ENCODE data around the gene C16orf96.

C16orf96 gene

GRCh38 chr16:4524571-4524970 lies 31.6 kb upstream of the C16orf96 start:
- FAIRE-seq = no peak

GRCh38 chr16:4525069-4525468 lies 31.1 kb upstream of the C16orf96 start:
- FAIRE-seq = no peak
- DNase-seq (ENCODE audit: insufficient read length, low spot score) = no peak

More at GRCh38 chr16:4524571-4524970, 31.6 kb upstream of the C16orf96 start:
- DNase-seq (ENCODE audit: insufficient read length, low spot score) = no peak

DNA sequence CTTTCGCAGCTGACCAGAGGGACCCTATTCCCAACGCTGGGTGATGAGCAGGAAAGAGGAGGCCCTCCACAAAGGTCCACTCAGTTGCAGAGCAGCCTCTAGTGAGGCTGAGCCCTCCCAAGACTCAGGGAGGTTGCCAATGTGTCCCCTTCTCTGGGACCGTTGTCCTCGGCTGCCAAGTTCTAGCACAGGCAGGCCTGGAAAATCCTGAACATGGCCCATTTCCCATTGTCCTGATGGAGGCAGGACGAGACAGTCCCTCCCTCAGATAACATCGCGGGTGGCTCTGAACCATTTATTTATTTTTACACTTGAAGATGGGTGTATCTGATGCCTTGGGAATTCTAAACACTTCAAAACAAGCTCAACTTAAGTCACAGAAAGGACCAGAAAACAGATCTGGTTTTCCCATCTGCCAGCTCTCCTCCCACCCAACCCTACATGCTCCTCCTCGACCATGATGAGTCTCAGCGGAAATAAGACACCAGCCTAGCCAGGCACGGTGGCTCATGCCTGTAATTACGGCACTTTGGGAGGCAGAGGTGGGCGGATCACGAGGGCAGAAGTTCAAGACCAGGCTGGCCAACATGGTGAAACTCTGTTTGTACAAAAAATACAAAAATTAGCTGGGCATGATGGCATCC lies 30.4 kb upstream of the C16orf96 start:
- FAIRE-seq (no peak), DNase-seq (ENCODE audit: insufficient read length, low spot score) (no peak)

- no peak for DNase-seq (ENCODE audit: insufficient read length, low spot score)
- FAIRE-seq = no peak
Observed at GRCh38 chr16:4529085-4530060, 26.8 kb upstream of the C16orf96 start.

DNA sequence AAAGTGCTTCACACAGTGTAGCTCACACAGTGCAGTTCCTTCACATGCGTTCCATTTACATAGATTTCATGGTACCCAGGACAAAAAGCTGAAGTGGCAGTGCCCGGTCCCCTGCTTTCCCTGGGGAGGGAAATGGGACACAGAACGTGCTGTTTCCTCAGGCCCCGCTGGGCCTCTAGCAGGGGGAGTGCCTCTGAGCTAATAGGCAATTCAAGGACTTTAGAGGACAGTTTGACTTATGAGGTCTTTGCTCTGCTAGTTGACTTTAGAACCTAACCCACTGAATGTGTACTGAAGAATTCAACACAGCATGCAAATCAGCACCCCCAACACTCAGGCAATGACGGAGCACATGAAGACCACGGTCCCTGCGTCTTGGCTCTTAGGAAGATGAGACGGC lies 24.3 kb upstream of the C16orf96 start:
- DNase-seq (ENCODE audit: insufficient read length, low spot score) (no peak), FAIRE-seq (no peak)

GRCh38 chr16:4532238-4532637 lies 23.9 kb upstream of the C16orf96 start:
- FAIRE-seq = no peak
- no peak for DNase-seq (ENCODE audit: insufficient read length, low spot score)

GRCh38 chr16:4533490-4533889 lies 22.6 kb upstream of the C16orf96 start:
- DNase-seq (ENCODE audit: insufficient read length, low spot score) (no peak), FAIRE-seq (no peak)

DNA sequence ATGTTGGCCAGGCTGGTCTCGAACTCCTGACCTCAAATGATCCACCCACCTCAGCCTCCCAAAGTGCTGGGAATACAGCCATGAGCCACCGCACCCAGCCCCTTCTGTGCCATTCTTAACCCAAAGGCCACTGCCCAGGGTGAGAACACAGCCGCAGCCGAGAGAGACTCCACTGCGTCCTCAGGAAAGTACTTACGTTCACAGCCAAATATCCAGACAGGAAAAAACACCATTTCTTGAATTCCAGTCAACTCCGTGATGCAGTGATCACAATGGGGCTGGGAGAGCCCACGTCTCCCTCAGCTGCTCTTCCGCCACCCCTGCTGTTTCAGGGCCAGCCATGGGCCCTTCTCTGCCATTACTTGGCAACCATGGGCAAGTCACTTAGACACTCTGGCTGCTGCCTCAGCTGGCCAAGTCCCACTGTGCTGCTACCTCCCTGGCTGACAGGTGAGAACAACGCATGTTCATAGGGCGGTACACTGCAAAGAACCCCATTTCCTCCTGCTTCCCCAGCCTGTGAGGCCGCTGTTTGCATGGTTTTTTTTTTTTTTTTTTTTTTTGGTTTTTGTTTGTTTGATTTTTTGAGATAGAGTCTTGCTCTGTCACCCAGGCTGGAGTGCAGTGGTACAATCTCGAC lies 21.9 kb upstream of the C16orf96 start:
- no peak for DNase-seq (ENCODE audit: insufficient read length, low spot score)
- no peak for FAIRE-seq

GRCh38 chr16:4535627-4536108 lies 20.5 kb upstream of the C16orf96 start:
- no peak for FAIRE-seq
- no peak for DNase-seq (ENCODE audit: insufficient read length, low spot score)

GRCh38 chr16:4536391-4537106 lies 19.6 kb upstream of the C16orf96 start:
- no peak for FAIRE-seq
- no peak for DNase-seq (ENCODE audit: insufficient read length, low spot score)

DNA sequence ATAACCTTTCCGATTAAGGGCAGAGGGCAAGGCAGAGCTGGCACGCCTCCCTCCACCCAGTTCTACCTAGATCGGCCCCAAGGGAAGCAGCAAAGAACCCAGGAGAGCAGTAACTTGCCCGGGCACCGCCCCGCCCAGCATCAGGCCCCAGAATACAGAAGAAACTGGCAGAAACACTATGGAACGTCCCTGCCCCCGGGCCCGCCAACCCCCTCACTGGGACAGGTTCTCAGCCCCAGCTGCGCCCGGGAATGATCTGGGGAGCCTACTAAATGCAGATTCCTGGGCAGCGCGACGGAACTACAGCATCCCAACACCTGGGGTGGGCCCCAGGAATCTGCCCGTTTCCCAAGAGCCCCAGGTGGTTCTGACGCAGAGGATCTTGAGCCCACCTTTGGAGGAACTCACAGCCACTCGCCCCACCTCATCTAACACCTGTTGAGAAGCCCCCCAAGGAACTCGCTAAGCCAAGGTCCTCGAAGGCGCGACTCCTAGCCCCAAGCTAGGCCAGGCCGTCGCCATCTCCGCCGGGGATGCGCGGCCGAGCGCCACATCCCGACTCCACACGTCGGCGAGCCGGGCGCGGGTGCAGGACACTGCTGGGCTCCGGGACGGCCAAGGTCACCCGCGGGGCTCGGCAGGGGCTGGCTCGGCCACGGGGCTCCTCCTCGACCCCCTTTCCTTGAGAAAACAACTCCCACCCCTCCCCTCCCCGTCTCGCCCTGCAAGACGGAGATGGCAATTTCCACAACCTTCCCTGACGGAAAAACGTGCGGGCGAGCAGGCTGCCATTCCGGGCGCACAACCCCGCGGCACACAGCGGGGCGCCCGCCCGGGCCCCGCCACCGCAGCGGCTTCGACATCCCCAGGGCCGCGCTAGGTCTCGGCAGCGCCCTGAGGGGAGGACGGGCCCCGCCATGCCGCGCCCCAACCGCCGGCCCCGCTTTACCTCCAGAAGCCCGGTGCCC lies 18.5 kb upstream of the C16orf96 start:
- FAIRE-seq (no peak), DNase-seq (ENCODE audit: insufficient read length, low spot score) (no peak)

- FAIRE-seq (peak; percentile 99), DNase-seq (ENCODE audit: insufficient read length, low spot score) (peak; percentile 94)
Observed at GRCh38 chr16:4538350-4539235, 17.5 kb upstream of the C16orf96 start, which contains the start of gene CDIP1. Gene CDIP1, minus strand, starts transcription at chr16:4538773. Its CDS starts 24,643 bp downstream, at chr16:4514130.

GRCh38 chr16:4539716-4540284 lies 16.3 kb upstream of the C16orf96 start:
- FAIRE-seq = no peak
- no peak for DNase-seq (ENCODE audit: insufficient read length, low spot score)

- no peak for FAIRE-seq
Observed at GRCh38 chr16:4544473-4544872, 11.7 kb upstream of the C16orf96 start.

DNA sequence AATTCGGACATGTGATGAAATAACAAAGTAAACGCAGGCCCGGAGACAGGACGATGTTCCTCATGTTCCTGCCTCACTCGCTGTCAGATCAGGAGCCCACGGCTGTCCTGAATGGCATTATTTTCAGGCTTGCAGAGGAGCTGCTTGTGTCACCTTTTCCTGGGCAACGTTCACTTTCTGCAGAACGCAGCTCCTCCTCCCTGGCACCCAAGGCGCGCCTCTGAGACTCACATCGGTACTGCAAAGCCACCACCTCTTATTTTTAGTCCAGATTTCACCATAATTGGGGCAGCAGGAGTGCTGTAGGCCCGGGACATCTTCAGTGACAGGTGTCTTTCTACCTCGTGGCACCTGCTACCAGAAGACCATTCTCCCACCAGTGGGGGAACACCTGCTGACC lies 8.0 kb upstream of the C16orf96 start:
- FAIRE-seq = no peak
- DNase-seq (ENCODE audit: insufficient read length, low spot score) = no peak

More at GRCh38 chr16:4544473-4544872, 11.7 kb upstream of the C16orf96 start:
- DNase-seq (ENCODE audit: insufficient read length, low spot score) = no peak

- FAIRE-seq (no peak), DNase-seq (ENCODE audit: insufficient read length, low spot score) (no peak)
Observed at GRCh38 chr16:4550591-4550990, 5.5 kb upstream of the C16orf96 start.

GRCh38 chr16:4552541-4552940 lies 3.6 kb upstream of the C16orf96 start:
- no peak for FAIRE-seq
- DNase-seq (ENCODE audit: insufficient read length, low spot score) = no peak

DNA sequence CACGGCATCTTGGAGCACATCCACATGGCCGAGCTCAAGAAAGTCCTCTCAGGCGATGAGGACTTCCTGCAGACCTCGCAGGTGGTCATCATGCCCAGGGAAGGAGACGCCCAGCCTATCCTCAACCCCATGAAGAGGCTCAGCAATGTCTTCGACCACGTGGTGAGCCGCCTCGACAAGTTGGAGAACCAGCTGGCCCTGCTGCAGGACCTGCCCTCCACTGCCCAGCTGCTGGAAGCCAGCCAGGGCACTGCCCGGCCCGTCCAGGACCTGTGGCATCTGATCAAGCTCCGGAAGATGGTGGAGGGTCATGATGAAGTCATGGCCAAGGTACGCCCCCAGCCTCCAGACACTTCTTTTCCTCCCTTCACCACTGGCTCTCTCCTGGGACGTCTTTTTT lies 440 bp downstream of the C16orf96 start:
- FAIRE-seq = no peak
- DNase-seq (ENCODE audit: insufficient read length, low spot score) = no peak

Data from HTR-8/SVneo (cell line).